ENCODE measurements around the gene BLOC1S6. TPM values are rescaled to one million over a fixed set of nuclear protein-coding genes. Genes with fewer than 3 reads are reported as not detected.

Gene BLOC1S6
- total and polyA plus RNA-seq, 9 of the 15 experiments (the other 6 are each of a cell fraction or from before 2014, with no cell fraction given), result 18.2 to 72.4 (median 38.4) TPM

- TF ChIP-seq BMI1 (IDR thresholded peaks at IDR 0.05; ENCODE audit: low read length) (no peak), ZNF778 (CRISPR knock-in tag; IDR thresholded peaks at IDR 0.05) (no peak), AFF1 (IDR thresholded peaks at IDR 0.05; ENCODE audit: low read depth in 1 of 2, partially characterized antibody in 2 of 2) (no peak), ATF6 (CRISPR knock-in tag; IDR thresholded peaks at IDR 0.05) (no peak), ZBTB7A (IDR thresholded peaks at IDR 0.05; ENCODE audit: borderline replicate concordance, control insufficient read depth, low read depth, low read length) (no peak), HES1 (IDR thresholded peaks at IDR 0.05; ENCODE audit: low read depth) (no peak), TFAM (CRISPR knock-in tag; conservative IDR thresholded peaks at IDR 0.05) (no peak), ELK3 (CRISPR knock-in tag; IDR thresholded peaks at IDR 0.05) (no peak), FOXJ2 (tag; IDR thresholded peaks at IDR 0.05) (no peak)
Observed at GRCh38 chr15:45604326-45604725, 17.1 kb downstream of the BLOC1S6 start (continued).

Data from K562 (cell line).